Smooth muscle cell (in vitro differentiated cells): ENCODE results near the gene PABPC1L. TPM values are rescaled to one million over a fixed set of nuclear protein-coding genes. Genes with fewer than 3 reads are reported as not detected.
"Not testable (repeated sequence)": the region's sequence is repeated elsewhere in the genome, so short reads cannot be mapped to it uniquely, and the experiment has no call there.

Experiments
- DNase-seq: peaks from one replicate; lab custom pipeline; 2025; ENCODE audit not compliant: unreplicated experiment; lab: John Stamatoyannopoulos, UW
- H2AFZ ChIP-seq: fragments of 200-600 bp; sonication (generic); 2 replicates; pipeline ENCODE4 v1.6.0; 2016; ENCODE audit warnings: antibody characterized with exemption, low read depth, mild to moderate bottlenecking
- H3F3A ChIP-seq: fragments of 200-600 bp; sonication (generic); 2 replicates; pipeline ENCODE4 v1.6.0; 2017; ENCODE audit warnings: antibody characterized with exemption, low read depth
- H3K27ac ChIP-seq: fragments of 200-600 bp; sonication (generic); 2 replicates; pipeline ENCODE4 v1.5.1; 2016; ENCODE audit warnings: low read depth, mild to moderate bottlenecking
- H3K27me3 ChIP-seq: fragments of 200-600 bp; sonication (generic); 2 replicates; pipeline ENCODE4 v1.6.1; 2016; ENCODE audit warnings: low read depth, mild to moderate bottlenecking
- H3K36me3 ChIP-seq: fragments of 200-600 bp; sonication (generic); 2 replicates; pipeline ENCODE4 v1.5.1; 2016; ENCODE audit warnings: low read depth
- H3K4me1 ChIP-seq: fragments of 200-600 bp; sonication (generic); 2 replicates; pipeline ENCODE4 v1.5.1; 2016; ENCODE audit warnings: low read depth
- H3K4me2 ChIP-seq: fragments of 200-600 bp; sonication (generic); 2 replicates; pipeline ENCODE4 v1.6.0; 2016; ENCODE audit warnings: mild to moderate bottlenecking
- H3K4me3 ChIP-seq: fragments of 200-600 bp; sonication (generic); 2 replicates; pipeline ENCODE4 v1.5.1; 2016; ENCODE audit warnings: mild to moderate bottlenecking
- H3K79me2 ChIP-seq: fragments of 200-600 bp; sonication (generic); 2 replicates; pipeline ENCODE4 v1.6.0; 2016; ENCODE audit warnings: low read depth, mild to moderate bottlenecking
- H3K9ac ChIP-seq: fragments of 200-600 bp; sonication (generic); 2 replicates; pipeline ENCODE4 v1.6.0; 2016; ENCODE audit warnings: low read depth
- H3K9me3 ChIP-seq: fragments of 200-600 bp; sonication (generic); replicated peaks from 2 replicates; pipeline ENCODE4 v1.5.1; 2016; ENCODE audit warnings: low read depth
- H4K20me1 ChIP-seq: fragments of 200-600 bp; sonication (generic); 2 replicates; pipeline ENCODE4 v1.6.0; 2016; ENCODE audit warnings: low read depth
- WGBS: methylation state at CpG from one replicate; pipeline ENCODE4 v1.1.7; 2016; ENCODE audit warnings: low lambda C conversion rate; 5-methylcytosine and 5-hydroxymethylcytosine counted together
- polyA plus RNA-seq: library from polyadenylated mRNA; unstranded; fragments of >200 nt; fragmentation: Nextera tagmentation; extraction: Ambion mirVana; gene quantifications from 2 replicates; pipeline ENCODE4 v1.2.1, GENCODE V29; 2016
- total RNA-seq: library from RNA; depleted of rRNA; stranded (reverse); fragments of >200 nt; gene quantifications from 2 replicates; pipeline ENCODE4 v1.2.3, GENCODE V29; 2014
- TF ChIP-seq, protein P1 (sequence below): fragments of 200-600 bp; sonication (generic); IDR thresholded peaks from 2 replicates; pipeline ENCODE4 v1.5.1; 2017; ENCODE audit warnings: borderline replicate concordance, mild to moderate bottlenecking, antibody characterized with exemption; ENCODE audit not compliant: insufficient read depth, poor library complexity, severe bottlenecking

The PABPC1L gene
- total RNA-seq (12.0 and 12.3 TPM in 2 replicates), polyA plus RNA-seq (8.8 and 8.9 TPM in 2 replicates)

DNA sequence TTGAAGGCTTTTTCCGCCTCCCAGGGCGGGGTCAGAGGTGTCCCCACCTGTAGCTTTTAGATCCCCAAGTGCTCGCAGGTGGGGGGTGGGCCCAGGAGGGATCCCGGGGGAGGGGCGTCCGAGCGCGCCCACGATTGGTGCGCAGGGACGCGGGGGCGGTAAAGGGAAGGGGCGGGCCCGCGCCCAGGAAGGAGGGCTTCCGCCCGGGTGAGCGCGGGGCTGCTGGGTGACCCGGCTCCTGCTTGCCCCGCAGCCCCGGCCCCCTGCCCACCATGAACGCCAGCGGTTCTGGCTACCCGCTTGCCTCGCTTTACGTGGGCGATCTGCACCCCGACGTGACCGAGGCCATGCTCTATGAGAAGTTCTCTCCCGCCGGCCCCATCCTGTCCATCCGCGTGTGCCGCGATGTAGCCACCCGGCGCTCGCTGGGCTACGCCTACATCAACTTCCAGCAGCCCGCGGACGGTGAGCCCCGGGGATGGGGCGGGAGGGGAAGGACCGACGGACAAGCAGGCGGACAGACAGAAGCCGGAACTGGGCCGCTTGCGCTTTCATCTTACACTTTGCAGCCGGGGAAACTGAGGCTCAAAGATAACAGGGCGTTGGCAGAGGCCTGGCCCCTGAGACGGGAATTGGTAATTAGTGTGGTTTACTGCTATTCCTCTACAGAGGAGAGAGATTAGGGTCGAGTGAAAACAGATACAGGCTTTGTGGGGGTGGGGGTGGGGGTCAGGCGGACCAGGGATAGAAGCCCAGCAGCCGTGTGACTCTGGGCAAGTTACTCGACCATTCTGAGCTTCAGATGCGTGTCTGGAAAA is at the start of gene PABPC1L:
TSS of gene PABPC1L (plus strand) at position 189 of the 818 bp plus-strand sequence. CDS start at position 273, 84 bp downstream.
- H3K9ac ChIP-seq: peak within 1 kb of the TSS; percentile 14
- under 1% methylated on average over 41 of the region's 61 CpGs for WGBS

DNA sequence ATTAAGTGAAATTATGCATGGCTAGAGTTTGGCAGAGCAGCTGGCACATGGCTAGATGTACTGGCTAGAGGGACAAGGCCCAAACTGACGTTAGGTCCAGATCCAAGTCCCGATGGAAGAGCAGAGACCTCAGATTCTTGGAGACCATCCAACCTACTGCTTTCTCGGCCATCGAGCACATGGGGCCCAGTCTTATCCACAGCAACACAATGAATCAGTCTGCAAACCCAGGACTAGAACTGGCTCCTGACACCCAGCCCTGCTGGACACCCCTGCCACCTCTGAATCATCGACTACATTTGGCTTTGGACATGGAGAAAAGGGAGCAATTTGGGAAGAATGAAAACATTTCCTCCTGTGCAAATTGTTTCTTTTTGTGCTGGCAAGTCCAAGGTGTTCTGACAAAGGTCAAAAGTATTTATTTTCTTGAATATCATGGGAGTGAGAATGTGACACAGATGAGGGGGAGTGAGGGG is 48.3 kb upstream of the PABPC1L start:
- H3K4me2 ChIP-seq: no peak overlapping the region
- DNase-seq: no peak

More for the DNA sequence above, at the start of gene PABPC1L:
- H3K9me3 ChIP-seq: no peaks in the 10 kb centered on the region
- H3K79me2 ChIP-seq: peaks cover 1% of the 10 kb centered on the region
- no peak within 1 kb of the TSS for H3K27ac ChIP-seq
- H3K4me2 ChIP-seq: peak within 1 kb of the TSS; percentile 90
- H3K27me3 ChIP-seq: no peaks in the 10 kb centered on the region
- H3K36me3 ChIP-seq: peaks cover 25% of the 10 kb centered on the region
- peaks cover 26% of the 10 kb centered on the region for H3F3A ChIP-seq
- H2AFZ ChIP-seq: no peak within 1 kb of the TSS
- peak within 1 kb of the TSS; percentile 65 for H3K4me3 ChIP-seq
- H4K20me1 ChIP-seq: peaks cover 1% of the 10 kb centered on the region
- TF ChIP-seq, protein P1, sequence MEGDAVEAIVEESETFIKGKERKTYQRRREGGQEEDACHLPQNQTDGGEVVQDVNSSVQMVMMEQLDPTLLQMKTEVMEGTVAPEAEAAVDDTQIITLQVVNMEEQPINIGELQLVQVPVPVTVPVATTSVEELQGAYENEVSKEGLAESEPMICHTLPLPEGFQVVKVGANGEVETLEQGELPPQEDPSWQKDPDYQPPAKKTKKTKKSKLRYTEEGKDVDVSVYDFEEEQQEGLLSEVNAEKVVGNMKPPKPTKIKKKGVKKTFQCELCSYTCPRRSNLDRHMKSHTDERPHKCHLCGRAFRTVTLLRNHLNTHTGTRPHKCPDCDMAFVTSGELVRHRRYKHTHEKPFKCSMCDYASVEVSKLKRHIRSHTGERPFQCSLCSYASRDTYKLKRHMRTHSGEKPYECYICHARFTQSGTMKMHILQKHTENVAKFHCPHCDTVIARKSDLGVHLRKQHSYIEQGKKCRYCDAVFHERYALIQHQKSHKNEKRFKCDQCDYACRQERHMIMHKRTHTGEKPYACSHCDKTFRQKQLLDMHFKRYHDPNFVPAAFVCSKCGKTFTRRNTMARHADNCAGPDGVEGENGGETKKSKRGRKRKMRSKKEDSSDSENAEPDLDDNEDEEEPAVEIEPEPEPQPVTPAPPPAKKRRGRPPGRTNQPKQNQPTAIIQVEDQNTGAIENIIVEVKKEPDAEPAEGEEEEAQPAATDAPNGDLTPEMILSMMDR: no peak
- DNase-seq: peak; percentile 32
- H3K4me1 ChIP-seq: peaks cover 9% of the 10 kb centered on the region

DNA sequence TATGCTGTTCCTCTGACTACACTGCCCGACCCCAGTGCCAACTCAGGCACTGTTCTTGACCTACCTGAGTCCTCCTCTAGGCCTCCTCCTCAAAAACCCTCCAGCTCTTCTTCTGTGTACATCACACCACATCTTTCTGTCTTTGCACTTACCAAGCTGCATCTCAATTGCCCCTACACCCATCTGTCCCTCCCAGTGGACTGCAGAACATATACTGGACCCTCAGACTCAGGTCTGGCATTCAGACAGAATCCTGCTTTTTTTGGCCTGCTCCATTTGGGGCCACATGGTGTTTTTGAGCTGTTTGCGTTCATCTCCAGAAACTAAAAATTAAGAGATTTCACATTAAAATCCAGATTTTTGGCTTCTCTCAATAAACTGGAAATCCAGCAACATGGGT is 47.6 kb upstream of the PABPC1L start:
- no peak overlapping the region for H2AFZ ChIP-seq
- no peaks in the 10 kb centered on the region for H3K9me3 ChIP-seq
- H3K4me2 ChIP-seq: no peak overlapping the region
- H3F3A ChIP-seq: no peaks in the 10 kb centered on the region
- no peaks in the 10 kb centered on the region for H3K27me3 ChIP-seq
- no peaks in the 10 kb centered on the region for H3K4me1 ChIP-seq
- no peaks in the 10 kb centered on the region for H3K79me2 ChIP-seq
- WGBS: 100% methylated on average over 2 of the region's 2 CpGs
- no peak overlapping the region for H3K27ac ChIP-seq
- DNase-seq: no peak
- H3K36me3 ChIP-seq: no peaks in the 10 kb centered on the region
- TF ChIP-seq, protein P1: no peak
- no peak overlapping the region for H3K9ac ChIP-seq
- no peak overlapping the region for H3K4me3 ChIP-seq
- no peaks in the 10 kb centered on the region for H4K20me1 ChIP-seq

More for the DNA sequence above, 48.3 kb upstream of the PABPC1L start:
- H3K9me3 ChIP-seq: no peaks in the 10 kb centered on the region
- no peaks in the 10 kb centered on the region for H3K36me3 ChIP-seq
- no peak overlapping the region for H3K9ac ChIP-seq
- H3K4me1 ChIP-seq: no peaks in the 10 kb centered on the region
- no peaks in the 10 kb centered on the region for H4K20me1 ChIP-seq
- WGBS: 84% methylated on average over 5 of the region's 5 CpGs
- no peaks in the 10 kb centered on the region for H3K27me3 ChIP-seq
- no peaks in the 10 kb centered on the region for H3K79me2 ChIP-seq
- H3F3A ChIP-seq: no peaks in the 10 kb centered on the region
- no peak overlapping the region for H3K27ac ChIP-seq
- H2AFZ ChIP-seq: no peak overlapping the region
- H3K4me3 ChIP-seq: no peak overlapping the region
- TF ChIP-seq, protein P1: no peak

DNA sequence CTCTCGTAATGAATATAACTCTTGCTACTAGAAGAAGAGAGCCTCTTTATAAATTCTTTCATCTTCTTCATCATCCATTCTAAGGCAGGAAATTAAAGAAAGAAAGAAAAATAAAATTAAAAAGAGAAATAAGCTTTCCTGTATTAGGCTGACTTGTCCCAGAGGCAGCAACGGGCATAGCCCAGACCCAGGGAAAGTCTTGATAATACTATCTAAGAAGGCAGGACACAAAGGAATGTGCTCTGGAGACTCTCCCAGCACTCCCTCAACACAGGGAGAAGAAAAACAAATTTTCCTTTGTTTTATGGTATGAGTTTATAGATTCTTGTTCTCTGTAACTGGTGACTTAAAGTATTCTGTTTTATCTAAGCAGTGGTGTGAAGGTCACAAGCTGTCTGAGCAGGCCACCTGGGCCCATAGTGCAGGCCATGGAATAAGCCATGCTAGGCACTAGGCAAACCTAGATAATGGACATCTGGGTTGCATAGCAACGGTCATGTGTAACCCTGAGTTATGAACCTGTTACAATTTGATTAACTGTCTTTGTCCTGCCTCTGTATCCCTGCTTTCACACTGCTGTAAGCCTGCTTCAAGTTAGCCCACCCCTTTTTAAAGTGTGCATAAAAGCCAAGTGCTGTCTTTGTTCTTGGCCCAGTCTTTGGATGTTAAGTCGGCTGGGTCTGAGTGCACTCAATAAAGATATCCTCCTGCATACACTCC is 46.3 kb upstream of the PABPC1L start:
- 64% methylated on average over 4 of the region's 4 CpGs for WGBS
- not testable (repeated sequence) for H3K27me3 ChIP-seq, H3K79me2 ChIP-seq, H3K4me2 ChIP-seq, H3K9ac ChIP-seq, H3K27ac ChIP-seq, H3K36me3 ChIP-seq, H3K9me3 ChIP-seq, H3F3A ChIP-seq, H2AFZ ChIP-seq, DNase-seq, H3K4me1 ChIP-seq, H3K4me3 ChIP-seq, H4K20me1 ChIP-seq

DNA sequence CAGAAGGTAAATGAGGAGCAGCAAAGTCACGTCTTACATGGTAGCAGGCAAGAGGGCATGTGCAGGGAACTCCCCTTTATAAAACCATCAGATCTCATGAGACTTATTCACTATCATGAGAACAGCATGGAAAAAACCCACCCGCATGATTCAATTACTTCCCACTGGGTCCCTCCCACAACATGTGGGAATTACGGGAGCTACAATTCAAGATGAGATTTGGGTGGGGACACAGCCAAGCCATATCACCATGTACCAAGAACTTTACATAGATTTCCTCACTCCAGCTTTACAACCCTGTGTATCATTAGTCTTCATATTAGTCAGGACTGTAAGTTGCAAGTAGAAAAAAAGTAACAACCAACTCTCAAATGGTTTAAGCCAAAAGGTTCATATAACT is 45.4 kb upstream of the PABPC1L start:
- H3K27ac ChIP-seq, H3K27me3 ChIP-seq, H2AFZ ChIP-seq, DNase-seq, H3K36me3 ChIP-seq, H3F3A ChIP-seq, H4K20me1 ChIP-seq, H3K4me2 ChIP-seq, H3K9ac ChIP-seq, H3K4me1 ChIP-seq, H3K4me3 ChIP-seq, H3K9me3 ChIP-seq, H3K79me2 ChIP-seq: not testable (repeated sequence)
- WGBS: 96% methylated on average over 3 of the region's 3 CpGs
